Liver (tissue), 3 donors: Measurements from ENCODE around the gene CIZ1.

Source experiments
- FOXA2 ChIP-seq: IDR thresholded peaks from 2 replicates; pipeline ENCODE4 v1.6.1; 2016; ENCODE audit warnings: antibody characterized with exemption
- GABPA ChIP-seq, 2 donors: IDR thresholded peaks in 1 of 2; conservative IDR thresholded peaks in 1 of 2; 2 replicates each; pipeline ENCODE4 v1.6.1; 2016; ENCODE audit warnings: antibody characterized with exemption in 2 of 2, mild to moderate bottlenecking in 1 of 2, moderate library complexity in 1 of 2
- JUND ChIP-seq, 2 donors: IDR thresholded peaks; 2 replicates each; pipeline ENCODE4 v1.6.1; 2016; ENCODE audit warnings: antibody characterized with exemption in 2 of 2
- MAX ChIP-seq: IDR thresholded peaks from 2 replicates; pipeline ENCODE4 v1.6.1; 2016; ENCODE audit warnings: antibody characterized with exemption
- NR2F2 ChIP-seq: IDR thresholded peaks from 2 replicates; pipeline ENCODE4 v1.6.1; 2016; ENCODE audit warnings: antibody characterized with exemption
- REST ChIP-seq: IDR thresholded peaks from 2 replicates; pipeline ENCODE4 v1.6.1; 2016; ENCODE audit warnings: antibody characterized with exemption, mild to moderate bottlenecking
- SP1 ChIP-seq: IDR thresholded peaks from 2 replicates; pipeline ENCODE4 v1.6.1; 2018; ENCODE audit warnings: antibody characterized with exemption, mild to moderate bottlenecking
- YY1 ChIP-seq: IDR thresholded peaks from 2 replicates; pipeline ENCODE4 v1.6.1; 2016; ENCODE audit warnings: antibody characterized with exemption, mild to moderate bottlenecking
- TF ChIP-seq, protein P1 (sequence below): fragments of 150-350 bp; IDR thresholded peaks from 2 replicates; pipeline ENCODE4 v1.5.1; 2017; ENCODE audit warnings: improper control_type of control experiment, low read depth, low read length; ENCODE audit not compliant: missing input control
- donor health status: healthy.
- donor health status: healthy.

DNA sequence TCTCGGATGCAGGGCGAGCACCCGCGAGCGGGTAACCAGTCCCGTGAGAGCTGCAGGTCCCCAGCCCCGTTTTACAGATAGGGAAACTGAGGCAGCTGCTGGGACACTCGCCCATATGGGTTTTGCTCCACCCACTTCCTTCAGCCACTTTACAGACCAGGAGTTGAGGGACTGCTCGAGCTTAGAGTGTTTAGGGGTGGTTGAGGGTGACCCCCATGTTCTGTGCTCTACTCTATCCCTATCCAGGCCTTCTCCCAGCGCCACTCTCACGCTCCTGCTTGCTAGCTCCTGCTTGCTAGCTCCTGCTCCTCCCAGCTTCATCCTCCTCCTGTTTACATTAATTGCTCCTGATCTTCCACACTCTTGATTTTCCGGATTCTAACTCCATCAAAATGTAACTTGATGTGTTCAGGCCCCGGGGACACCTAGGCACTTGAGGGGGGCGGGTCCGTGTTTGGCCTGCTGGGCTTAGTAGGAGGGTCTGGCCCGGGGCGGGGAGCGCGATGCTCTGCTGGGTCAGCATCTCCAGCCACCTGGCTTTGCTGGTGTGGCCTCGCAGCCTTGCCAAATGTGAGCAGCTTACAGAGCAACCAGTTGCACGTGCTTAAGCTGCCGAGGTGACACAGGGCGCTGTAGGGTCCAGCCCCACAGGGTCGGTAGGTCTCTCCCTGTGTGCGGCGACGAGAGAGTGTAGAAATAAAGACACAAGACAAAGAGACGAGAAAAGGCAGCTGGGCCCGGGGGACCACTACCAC is 62.4 kb downstream of the CIZ1 start:
- TF ChIP-seq YY1 = no peak
- TF ChIP-seq, protein P1, sequence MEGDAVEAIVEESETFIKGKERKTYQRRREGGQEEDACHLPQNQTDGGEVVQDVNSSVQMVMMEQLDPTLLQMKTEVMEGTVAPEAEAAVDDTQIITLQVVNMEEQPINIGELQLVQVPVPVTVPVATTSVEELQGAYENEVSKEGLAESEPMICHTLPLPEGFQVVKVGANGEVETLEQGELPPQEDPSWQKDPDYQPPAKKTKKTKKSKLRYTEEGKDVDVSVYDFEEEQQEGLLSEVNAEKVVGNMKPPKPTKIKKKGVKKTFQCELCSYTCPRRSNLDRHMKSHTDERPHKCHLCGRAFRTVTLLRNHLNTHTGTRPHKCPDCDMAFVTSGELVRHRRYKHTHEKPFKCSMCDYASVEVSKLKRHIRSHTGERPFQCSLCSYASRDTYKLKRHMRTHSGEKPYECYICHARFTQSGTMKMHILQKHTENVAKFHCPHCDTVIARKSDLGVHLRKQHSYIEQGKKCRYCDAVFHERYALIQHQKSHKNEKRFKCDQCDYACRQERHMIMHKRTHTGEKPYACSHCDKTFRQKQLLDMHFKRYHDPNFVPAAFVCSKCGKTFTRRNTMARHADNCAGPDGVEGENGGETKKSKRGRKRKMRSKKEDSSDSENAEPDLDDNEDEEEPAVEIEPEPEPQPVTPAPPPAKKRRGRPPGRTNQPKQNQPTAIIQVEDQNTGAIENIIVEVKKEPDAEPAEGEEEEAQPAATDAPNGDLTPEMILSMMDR = no peak
- TF ChIP-seq SP1 = no peak
- TF ChIP-seq NR2F2 = no peak
- TF ChIP-seq MAX = no peak
- no peak for TF ChIP-seq REST
- no peak for TF ChIP-seq FOXA2
- no peak for TF ChIP-seq JUND (IDR thresholded peaks at IDR 0.05)
- TF ChIP-seq GABPA (IDR thresholded peaks at IDR 0.05 in 1 of 2, conservative IDR thresholded peaks at IDR 0.05 in 1 of 2) = no peak
